HepG2 (cell line): ENCODE data around the gene FAHD1. TPM values are rescaled to one million over a fixed set of nuclear protein-coding genes. Genes with fewer than 3 reads are reported as not detected.

Experiments used
- AHDC1 ChIP-seq: sonication (generic); formaldehyde crosslinking; IDR thresholded peaks from 2 replicates; pipeline ENCODE4 v1.5.1; 2020; ENCODE audit warnings: mild to moderate bottlenecking, missing genetic modification reagents, borderline replicate concordance
- polyA plus RNA-seq, 8 experiments: library from polyadenylated mRNA; depleted of rRNA in 3 of 8; stranded (reverse) in 7 of 8; unstranded in 1 of 8; fragments of >200 nt; fragmentation: Illumina TruSeq in 4 of 8; extraction: Trizol in 4 of 8; gene quantifications; 2 replicates each; pipeline versions ENCODE4 v1.2.1 to v1.2.3, GENCODE V29; 2011 to 2016; ENCODE audit warnings: low read depth in 4 of 8, missing spikeins in 1 of 8, mixed read lengths in 1 of 8; ENCODE audit not compliant: insufficient read depth in 1 of 8
- total RNA-seq, 5 experiments: library from RNA; depleted of rRNA; stranded (reverse); fragments of >200 nt; fragmentation: Illumina TruSeq; extraction: Trizol; gene quantifications; 2 replicates each; pipeline ENCODE4 v1.2.3, GENCODE V29; 2016; ENCODE audit warnings: low read depth in 1 of 5
- TF ChIP-seq, protein P1 (sequence below): sonication (generic); formaldehyde crosslinking; IDR thresholded peaks from 2 replicates; pipeline ENCODE4 v1.5.0; 2020; ENCODE audit warnings: mild to moderate bottlenecking, missing genetic modification reagents
- TF ChIP-seq, protein P2 (sequence below): sonication (generic); formaldehyde crosslinking; IDR thresholded peaks from 2 replicates; pipeline ENCODE4 v1.8.0; 2023; ENCODE audit warnings: mild to moderate bottlenecking, missing genetic modification reagents

FAHD1 gene
- total and polyA plus RNA-seq, 2 of the 13 experiments (the other 11 are each of a cell fraction or from before 2014, with no cell fraction given): 39.0 to 45.3 TPM

DNA sequence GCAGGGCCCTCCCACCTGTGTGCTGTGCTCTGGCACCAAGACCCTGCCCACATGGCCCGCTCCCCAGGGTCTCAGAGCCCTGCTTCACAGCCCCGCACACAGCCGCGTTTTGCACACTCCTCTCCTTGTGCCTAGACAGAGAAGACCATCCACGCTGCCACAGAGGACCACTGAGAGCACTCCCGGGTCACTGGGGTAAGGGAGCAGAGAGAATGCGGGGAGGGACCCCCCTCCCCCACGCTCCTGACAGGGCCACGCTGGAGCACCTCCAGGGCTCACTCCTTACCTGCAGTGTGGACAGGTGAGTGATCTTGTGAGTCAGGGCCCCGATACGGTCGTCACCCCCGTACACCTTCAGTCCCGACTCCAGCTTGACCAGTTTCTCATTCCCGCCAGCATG, 7.4 kb upstream of the FAHD1 start (continued):
- no peak for TF ChIP-seq AHDC1 (CRISPR knock-in tag)
- TF ChIP-seq, protein P1, sequence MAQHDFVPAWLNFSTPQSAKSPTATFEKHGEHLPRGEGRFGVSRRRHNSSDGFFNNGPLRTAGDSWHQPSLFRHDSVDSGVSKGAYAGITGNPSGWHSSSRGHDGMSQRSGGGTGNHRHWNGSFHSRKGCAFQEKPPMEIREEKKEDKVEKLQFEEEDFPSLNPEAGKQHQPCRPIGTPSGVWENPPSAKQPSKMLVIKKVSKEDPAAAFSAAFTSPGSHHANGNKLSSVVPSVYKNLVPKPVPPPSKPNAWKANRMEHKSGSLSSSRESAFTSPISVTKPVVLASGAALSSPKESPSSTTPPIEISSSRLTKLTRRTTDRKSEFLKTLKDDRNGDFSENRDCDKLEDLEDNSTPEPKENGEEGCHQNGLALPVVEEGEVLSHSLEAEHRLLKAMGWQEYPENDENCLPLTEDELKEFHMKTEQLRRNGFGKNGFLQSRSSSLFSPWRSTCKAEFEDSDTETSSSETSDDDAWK (CRISPR knock-in tag): no peak
- TF ChIP-seq, protein P2, sequence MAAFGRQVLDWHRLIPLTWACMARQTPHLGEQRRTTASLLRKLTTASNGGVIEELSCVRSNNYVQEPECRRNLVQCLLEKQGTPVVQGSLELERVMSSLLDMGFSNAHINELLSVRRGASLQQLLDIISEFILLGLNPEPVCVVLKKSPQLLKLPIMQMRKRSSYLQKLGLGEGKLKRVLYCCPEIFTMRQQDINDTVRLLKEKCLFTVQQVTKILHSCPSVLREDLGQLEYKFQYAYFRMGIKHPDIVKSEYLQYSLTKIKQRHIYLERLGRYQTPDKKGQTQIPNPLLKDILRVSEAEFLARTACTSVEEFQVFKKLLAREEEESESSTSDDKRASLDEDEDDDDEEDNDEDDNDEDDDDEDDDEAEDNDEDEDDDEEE (CRISPR knock-in tag): no peak
